GM21360 (cell line): Measurements from ENCODE around the gene HDAC4.

Experiments used
- ATAC-seq: cut with Tn5 transposase; IDR thresholded peaks from one replicate; pipeline ENCODE4 v1.9.1; 2021; ENCODE audit warnings: mild to moderate bottlenecking, moderate library complexity; ENCODE audit not compliant: unreplicated experiment

The HDAC4 gene

DNA sequence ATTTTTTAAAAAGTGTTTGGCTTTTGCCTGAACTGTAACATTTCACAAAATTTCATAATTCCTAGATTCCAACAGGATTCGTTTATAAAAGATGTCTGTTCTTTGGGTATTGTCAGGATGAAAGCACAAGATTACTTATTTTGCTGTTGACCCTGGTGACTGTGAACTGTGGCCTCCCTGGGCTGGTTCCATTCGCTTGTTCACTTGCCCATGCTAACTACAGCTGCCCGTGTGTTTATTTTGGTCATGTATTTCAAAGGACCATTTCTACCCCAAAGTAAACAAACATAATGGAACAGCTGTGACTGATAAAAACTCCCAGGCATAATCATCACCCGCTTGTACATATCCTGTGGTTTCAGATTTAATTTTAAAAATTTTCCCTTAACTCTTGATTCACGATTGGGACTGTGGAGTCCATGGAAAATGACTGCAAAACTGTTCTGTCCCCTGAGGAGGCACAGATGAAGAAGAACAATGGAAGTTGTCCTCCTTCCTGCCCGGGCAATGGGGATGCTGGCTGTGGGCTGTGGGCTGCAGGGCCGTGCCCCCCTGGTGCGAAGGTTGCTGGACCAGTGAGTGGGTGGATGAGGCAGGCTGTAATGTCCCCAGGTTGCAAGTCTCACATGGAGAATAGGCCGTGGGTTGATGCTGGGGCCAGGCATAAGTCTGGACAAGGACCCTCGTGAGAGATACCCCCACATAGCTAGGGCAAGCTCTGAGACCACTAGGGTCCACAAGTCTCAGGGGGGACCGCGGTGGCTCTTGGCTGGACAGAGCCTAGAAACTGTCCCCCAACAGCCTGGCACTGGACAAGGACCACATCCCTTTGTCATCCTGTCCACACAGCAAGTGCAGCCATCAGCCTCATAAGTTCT, 28.9 kb upstream of the HDAC4 start:
- ATAC-seq, result no peak

DNA sequence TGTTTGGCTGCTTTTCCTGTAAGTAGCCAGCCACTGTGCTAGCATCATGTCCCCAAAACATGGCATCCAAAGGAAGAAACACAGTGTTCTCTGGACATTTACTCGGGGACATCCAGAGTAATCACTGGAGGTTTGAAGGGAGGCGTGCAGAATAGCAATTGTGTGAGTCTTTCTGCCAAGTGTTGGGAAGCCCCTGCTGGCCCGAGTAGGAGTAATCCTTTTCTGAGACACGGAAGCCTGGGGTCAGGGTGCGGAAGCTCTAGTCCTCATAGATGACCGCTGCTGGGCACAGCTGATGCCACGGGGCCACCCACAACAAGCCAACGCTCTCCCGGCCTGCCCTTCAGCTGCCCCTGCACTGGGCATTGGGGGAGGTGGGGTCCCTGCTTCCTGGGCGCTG, 24.8 kb upstream of the HDAC4 start:
- no peak for ATAC-seq

DNA sequence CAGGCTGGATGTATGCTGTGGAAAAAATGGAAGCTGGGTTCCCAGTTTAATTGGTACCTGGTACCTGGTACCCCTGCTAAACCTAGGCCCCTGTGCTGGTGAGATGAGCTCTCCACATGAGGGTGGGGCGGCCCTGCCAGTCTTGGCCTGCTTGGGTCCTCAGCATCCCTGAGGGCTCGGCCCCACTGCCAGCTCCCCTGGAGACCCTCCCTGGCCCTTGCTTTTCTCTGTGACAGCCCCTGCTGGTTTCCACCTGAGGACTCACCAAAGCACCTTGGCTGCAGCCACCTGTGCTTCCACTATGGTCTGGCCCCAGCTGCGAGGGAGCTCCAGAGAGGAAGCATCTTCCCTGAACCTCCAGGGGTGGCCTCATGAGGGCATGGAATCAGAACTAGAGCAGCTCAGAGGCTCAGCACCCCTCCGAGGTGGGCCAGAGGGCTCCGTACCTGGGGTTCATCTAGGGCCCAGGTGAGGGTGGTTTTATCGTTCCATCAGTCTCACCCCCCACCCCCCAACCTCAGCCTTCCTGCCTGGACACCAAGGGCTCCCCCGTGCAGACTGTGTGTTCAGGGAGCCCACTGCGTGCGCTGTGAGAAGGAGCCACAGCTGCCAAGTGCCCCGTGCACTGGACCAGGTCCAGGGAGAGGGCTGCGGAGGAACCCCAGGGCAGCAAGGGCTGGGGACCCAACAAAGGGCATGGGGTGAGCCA, 23.7 kb upstream of the HDAC4 start:
- no peak for ATAC-seq

DNA sequence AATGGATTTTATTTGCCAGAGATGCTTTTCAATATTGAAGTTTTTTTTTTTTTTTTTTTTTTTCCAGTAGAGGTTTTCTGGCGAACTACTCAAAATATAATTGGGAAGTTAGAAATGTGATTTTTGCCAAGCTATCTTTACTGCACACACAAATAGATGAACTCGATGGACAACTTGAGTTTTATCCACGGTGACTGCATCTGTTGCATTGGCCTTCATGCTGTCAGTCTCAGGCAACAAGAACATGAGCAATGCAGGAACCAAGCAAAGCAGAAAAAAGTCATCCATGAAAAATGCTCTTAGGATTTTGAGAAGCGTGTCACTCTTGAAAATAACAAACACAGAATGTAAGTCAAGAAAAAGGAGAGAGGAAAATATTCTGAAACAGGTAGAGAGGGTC, 22.7 kb upstream of the HDAC4 start:
- no peak for ATAC-seq

DNA sequence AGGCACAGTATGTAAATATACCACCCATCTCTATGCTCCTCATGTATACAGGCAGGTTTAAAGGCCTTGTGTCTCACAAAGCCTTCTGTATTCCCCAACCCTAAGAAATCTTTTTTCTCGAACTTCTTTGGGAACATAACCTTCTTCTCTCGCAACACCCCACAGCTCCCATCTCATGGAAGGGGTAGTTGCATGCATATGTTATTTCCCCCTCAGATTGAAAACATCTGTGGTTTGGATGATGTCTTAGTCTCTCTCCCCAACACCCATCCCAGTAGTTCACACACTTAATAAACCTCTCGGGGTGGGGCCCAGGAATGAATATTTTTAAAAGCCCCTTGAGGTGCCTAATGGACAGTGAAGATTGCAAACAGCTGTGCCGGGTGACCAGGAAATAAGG, 21.0 kb upstream of the HDAC4 start:
- no peak for ATAC-seq

DNA sequence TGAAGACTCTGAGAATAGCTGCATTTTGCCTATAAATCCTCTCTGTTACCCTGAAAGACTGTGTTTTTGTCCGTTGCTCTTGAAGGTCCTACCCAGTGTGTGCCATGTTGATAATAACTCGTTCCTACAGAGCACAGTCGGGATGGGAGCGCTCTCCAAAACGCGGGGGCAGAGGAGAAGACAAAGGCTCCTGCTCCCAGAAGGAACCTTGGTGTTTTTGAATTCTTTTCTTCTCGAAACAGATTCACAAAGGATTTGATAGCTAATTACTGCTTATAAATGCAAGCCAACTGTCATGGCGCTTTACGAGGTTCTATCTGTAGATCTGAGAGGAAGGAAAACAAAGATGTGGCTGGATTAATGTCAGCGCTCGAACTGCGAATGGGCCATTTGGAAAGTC, 19.3 kb upstream of the HDAC4 start:
- ATAC-seq, result no peak

DNA sequence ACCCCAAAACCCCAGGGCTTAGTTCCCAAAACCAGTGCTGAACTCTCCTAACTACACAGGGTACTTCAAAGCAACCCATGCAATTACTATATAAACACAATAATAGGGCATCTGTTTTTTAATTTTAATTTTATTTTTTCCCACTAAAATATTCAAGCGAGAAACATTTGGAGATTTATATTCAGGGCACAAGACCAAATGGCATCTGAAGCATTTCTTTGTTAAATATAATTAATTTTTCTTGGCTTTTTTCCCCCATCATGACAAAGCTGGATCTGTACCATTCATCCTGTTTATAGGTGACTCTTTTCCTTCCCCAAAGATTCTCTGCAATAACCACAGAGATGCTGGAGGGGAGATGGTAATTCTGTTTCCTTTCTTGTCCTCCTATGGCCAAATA, 18.1 kb upstream of the HDAC4 start:
- ATAC-seq, result no peak

DNA sequence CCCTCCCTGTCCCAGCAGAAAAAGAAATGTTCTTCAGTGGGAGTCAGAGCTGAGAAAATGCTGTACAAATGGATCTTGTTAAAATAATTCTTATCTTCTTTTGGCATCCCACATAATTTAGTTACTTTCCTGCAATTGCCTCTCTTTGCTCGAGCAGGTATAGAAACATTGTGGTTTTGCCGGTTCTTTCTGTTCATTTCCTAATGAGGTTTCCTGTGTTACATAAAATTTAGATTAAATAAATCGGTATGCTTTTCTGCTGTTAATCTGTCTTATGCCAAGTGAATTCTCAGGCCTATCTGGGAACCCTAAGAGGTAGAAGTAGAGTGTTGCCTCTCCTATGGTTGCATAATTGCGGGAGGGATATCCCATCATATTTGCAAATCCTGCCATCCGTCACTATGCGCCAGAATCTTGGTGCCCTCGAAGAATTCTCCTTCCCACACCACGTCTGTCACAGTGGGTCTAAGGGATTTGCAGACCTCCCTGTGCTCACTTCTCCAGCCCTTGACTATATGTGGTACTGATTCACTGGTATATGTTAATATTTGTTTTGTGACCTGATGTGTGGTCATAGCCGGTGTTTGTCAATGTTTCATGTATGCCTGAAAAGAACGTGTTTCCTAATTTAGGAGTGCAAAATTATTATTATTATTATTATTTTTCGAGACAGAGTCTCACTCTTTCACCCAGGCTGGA, 12.2 kb upstream of the HDAC4 start:
- ATAC-seq, result no peak

DNA sequence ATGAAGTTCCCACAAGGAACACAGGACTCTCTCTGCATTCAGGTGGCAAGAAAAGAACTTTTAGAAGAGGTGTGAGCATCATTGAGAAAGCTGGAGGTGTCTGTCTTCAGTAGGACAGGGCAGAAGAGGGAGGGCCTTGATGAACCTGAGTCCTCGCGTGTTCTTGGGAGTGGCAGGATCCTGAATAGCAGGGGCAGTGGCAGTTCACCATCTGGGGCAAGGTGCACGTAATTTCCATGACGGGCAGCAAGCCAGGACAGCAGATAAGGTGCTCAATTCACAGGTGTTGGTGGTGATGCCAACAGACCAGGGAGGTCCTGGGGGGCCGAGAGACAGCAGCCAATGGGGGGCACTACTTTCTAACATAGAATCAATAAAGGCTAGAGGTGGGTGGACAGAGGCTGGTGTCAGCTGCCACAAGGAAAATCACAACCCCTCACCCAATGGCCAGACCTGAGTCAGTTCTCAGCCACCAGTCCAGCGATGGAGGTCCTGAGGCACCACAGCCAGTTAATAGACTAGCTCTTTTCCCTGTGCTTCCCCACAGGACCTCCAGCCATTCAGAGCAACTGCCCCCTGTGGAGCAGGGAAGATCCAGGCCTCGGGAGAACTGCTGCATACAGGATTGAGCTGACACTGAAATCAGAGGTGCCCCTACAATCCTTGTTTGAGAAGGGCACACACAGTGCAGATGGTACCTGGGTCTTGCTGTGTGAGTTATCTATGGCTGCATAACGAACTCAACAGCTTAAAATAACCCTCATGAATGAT, 10.9 kb upstream of the HDAC4 start:
- ATAC-seq, result no peak

DNA sequence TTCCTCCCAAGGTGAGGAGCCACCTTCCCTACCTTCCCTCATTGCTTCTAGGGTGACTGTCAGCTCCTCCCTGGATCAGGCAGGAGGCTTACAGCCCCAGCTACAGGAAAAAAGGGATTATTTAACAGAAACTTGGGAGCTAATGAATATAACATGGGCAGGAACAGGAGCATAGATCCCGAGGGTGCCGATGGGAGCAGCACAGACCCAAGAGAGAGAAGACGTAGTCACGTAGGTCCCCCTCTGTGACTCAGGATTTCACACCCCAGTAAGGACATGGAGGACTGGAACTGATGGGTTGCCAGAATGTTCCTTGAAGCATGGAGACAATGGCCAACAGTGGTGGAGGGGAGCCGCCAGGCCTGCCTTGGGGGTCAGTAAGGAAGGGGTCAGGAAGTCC, 10.3 kb upstream of the HDAC4 start:
- no peak for ATAC-seq

DNA sequence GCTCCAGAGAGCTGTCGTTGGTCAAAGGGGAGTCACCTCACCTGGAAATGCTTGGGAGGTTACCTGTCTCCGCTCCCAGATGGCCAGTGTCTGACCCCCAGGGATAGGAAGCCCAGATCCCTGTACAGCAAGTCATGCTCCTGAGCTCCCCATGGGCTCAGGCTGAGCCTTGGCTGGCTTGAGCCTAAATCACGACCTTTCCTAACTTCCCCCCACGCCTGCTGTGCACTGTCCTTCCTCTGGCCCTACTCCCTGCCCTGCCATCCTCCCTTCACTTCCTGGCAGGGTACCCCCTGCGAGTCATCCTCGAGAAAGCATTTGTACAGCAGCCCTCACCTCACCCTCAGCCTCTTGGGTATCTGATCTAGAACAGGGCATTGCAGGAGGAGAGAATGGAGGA, 9.2 kb upstream of the HDAC4 start:
- ATAC-seq, result no peak

DNA sequence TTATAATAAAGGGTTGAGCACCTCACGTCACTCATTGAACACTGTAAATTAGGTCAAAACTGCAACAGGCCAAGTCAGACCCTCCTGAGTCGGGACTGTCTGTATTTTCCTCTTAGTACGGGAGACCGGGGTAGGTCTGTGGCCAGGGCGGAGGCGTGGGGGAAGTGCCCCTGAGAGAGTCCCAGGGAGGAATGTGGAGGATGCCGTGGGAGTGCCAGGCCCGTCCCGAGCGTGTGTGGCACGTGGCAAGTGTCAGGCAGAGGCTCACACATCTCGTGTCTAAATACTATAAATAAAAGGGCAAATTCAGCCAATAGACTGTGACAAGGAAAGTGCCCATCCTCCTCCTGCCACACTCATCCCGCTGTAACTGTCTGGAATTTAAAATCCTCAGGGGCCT, 6.3 kb upstream of the HDAC4 start:
- no peak for ATAC-seq

DNA sequence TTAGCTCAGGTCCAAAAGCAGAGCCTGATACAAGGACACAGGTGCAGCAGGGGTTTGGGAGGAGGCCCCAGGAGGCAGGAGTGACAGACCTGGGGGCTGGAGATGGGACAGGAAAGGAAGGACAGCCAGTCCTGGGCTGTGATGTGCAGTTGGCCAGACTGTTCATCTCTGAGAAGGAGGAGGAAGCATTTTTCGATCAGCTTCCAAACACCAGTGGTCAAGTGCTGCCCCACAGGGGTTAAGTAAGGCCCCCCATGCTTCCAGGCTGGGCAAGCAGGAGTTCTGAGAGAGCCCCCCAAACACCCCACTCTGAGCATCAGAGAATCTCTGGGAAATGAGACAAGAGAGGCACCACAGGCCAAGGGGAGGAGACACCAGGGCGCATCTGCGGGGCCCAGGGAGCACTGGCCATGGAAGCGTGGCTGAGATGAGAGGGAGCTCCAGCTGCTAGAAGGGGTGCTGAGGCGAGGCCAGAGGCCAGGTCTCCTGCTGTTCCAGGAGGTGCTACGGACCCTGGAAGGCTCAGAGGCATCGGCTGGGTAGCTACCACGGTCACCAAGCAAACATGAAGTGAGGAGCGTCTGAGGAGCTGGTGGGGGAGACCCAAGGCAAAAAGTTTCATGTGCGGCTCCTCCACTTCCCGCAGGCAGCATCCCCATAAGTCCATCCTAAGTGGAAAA, 5.6 kb upstream of the HDAC4 start:
- ATAC-seq, result no peak

DNA sequence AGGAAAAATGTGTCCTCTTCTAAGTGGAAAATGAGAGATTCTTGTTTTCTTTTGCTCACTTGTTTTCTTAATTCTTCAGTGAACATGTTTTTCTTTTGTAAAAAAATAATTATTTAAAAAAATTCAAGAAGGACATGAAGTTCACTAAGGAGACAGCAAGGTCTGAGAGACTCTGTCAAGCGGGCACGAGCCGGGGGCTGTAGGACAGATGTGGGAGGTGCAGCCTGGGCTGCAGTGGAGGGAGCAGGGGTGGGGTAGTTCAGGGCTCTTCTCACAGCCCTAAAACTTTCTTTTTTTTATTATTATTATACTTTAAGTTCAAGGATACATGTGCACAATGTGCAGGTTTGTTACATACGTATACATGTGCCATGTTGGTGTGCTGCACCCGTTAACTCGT, 4.3 kb upstream of the HDAC4 start:
- ATAC-seq, result no peak

DNA sequence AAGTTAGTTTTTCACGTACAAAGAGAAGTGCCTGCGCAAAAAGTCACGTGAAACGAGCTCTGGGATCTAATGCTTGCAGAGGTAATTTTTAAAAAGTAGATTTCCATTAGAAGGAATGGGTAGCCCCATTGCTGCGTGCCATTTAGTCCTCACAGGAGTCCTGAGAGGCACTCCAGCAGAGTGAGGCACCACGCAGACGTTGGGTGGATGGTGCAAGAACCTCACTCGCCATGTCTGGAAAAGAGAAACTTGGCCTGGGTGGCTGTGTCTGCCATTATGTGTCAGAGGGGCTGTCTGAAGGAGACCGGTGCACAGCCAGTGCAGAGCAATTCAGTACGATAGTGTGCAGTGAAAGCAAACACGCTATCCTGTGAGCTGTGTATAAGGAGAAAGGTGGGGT, 1.8 kb upstream of the HDAC4 start:
- no peak for ATAC-seq

DNA sequence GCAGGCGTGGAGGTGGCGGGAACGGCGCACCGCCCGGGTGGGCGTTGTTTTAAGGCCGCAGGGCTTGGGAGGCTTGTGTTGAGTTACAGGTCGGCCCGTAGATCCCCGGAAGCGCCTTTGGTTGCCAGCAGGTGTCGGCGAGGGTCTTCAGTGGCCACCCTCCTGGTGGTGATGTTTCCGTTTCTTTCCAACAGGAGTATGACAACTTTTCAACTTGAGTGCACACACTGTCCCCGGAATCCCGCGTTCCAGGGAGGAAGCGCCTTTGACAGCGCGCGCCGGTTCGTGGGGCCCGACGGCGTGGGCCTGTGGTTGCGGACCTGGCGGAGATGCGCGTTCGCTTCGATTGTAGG, 1.0 kb upstream of the HDAC4 start:
- peak; percentile 10 for ATAC-seq

DNA sequence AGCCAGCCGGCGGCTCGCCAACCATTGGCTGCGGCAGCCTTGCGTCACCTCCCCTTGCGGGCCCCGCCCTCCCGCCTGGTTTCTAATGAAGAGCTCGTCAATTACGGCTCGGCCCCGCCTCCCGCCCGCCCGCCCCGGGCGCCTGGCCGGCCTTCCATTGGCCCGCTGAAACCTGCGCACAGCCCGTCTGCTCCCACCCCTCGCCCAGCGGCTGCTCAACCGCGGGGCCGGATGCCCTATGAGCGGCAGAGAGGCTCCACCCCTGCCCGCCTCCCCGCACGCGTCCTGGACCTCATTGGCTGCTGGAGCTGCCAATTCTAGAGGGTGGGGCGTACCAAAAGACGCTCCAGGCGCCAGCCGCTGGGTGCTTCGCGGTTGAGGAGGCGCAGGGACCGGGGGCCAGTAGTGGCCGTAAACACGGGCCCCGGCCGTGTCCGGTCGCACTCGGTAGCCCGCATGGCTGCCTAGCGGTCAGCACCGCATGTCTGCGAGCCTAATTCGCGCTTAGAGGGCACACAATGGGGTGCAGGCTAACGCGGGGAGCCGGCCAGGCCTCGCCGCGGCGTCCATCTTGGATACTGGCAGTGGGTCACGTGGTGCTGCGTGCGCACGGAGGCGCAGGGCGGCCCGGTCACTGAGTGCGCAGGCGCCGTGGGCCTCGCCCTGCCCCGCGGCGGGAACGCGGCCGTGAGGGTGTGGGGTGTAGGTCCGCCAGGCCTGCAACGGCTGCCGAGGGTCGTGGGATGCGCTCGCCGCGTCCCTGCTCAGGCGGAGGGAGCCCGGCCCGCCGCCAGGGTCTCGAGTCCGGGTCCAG, 454 bp upstream of the HDAC4 start:
- peak; percentile 86 for ATAC-seq

DNA sequence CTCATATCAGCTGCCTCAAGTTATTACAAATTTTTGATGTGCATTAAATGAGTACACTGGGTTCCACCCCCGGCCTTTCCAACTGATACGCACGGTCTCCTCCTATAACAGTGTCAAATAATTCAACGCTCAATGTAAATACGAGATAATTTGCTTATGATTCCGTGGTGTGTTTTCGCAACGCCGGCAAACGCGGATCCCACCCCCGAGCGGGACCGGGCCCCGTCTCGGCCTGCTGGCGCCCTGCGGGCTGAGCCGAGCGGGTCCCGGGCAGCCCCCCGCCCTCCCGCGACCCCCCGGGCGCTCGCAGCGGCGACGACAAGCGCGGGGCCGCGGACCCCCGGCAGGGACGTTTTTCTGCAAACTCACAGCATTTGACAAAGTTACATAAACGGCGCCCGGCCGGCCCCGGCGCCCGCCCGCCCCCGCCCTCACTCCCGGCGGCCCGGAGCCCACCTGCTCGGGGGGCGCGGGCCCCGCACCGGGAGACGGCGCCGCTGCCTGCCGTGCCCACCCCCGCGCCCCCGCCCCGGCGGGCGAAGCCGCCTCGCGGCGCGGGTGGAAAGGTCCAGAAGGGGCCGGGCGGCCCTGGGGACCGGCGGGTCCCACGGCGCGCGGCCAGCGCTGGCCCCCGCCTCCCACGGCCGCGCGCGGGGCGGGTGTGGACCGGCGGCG, 762 bp downstream of the HDAC4 start:
- ATAC-seq, result no peak

DNA sequence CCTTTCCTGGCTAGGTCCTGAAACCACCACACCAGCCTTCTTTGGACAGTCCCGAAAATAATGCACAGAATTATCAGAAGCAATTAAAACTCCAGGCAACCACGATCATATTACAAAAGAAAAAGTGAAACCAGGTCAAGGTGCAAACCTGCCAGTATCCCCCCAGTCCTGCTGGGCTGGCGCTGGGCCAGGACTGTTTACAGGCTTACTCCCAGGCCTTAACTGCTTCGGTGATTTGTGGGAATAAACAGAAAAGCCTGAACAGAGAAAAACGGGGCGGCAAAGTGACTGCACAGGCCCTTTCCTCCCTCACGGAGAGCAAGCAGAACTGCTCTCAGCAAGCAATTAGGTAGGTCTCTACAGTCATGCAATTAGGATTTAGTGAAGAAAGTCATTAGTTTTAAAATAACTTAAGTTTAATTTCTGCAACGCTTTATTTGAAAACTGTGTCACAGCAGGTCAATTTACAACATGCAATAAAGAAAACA, 1.3 kb downstream of the HDAC4 start:
- ATAC-seq, result no peak
